BLaER1 treated with 17β-estradiol and CSF1 and Interleukin-3, amounts not matched to agents 10 nM and 100 nM (cell line): ENCODE data around the gene DPEP1.
A peak's percentile ranks its signal among the peaks of the same experiment; 100 is the strongest.

Experiments used
- H3K27ac ChIP-seq, 11 experiments: shearing (Covaris generic); formaldehyde crosslinking; 2 replicates each; pipeline ENCODE4 v1.8.1; 2022
- H3K27me3 ChIP-seq, 11 experiments: shearing (Covaris generic); formaldehyde crosslinking; 2 replicates each; pipeline ENCODE4 v1.8.1; 2022
- H3K36me3 ChIP-seq, 11 experiments: shearing (Covaris generic); formaldehyde crosslinking; 2 replicates each; pipeline ENCODE4 v1.8.1; 2022
- H3K4me1 ChIP-seq, 10 experiments: shearing (Covaris generic); formaldehyde crosslinking; 2 replicates each; pipeline ENCODE4 v1.8.1; 2022
- H3K4me2 ChIP-seq, 11 experiments: shearing (Covaris generic); formaldehyde crosslinking; 2 replicates each; pipeline ENCODE4 v1.8.1; 2022
- H3K4me3 ChIP-seq, 10 experiments: shearing (Covaris generic); formaldehyde crosslinking; 2 replicates each; pipeline ENCODE4 v1.8.1; 2022
- H3K9ac ChIP-seq, 11 experiments: shearing (Covaris generic); formaldehyde crosslinking; 2 replicates each; pipeline ENCODE4 v1.8.1; 2022
- H3K9me3 ChIP-seq, 11 experiments: shearing (Covaris generic); formaldehyde crosslinking; replicated peaks in 1 of 11; 2 replicates each; pipeline ENCODE4 v1.8.1; 2022
- H4K20me1 ChIP-seq, 11 experiments: shearing (Covaris generic); formaldehyde crosslinking; 2 replicates each; pipeline ENCODE4 v1.8.1; 2022
- Cebpa-rat ChIP-seq, 11 experiments: shearing (Covaris generic); IDR thresholded peaks; 2 replicates each; pipeline ENCODE4 v1.8.1; 2022

DPEP1 gene

GRCh38 chr16:89575247-89576152, 37.9 kb upstream of the DPEP1 start, which contains the start of gene CPNE7:
Gene CPNE7, plus strand, starts transcription at chr16:89575758. Its CDS starts 140 bp downstream, at chr16:89575898.
- Histone ChIP-seq H4K20me1 (peaks cover 0 to 10% (median 0%) of the 10 kb centered on the region in 11 experiments; a peak in 4 of 22 replicates), H3K4me2 (peak within 1 kb of the TSS; percentile 86 to 99 (median 95))
- no peak for TF ChIP-seq Cebpa-rat (IDR thresholded peaks at IDR 0.05)

GRCh38 chr16:89576153-89577054, 37.0 kb upstream of the DPEP1 start:
- Histone ChIP-seq H3K9me3 (peaks cover 0 to 14% (median 6%) of the 10 kb centered on the region in 11 experiments; a peak in 7 of 22 replicates), H3K27me3 (no peaks in the 10 kb centered on the region), H3K9ac (peak overlapping the region; percentile 70 to 89 (median 79); a peak in 21 of 22 replicates), H3K27ac (peak overlapping the region in 10 of 11 experiments; percentile 51 to 85 (median 78); a peak in 20 of 22 replicates), H3K4me3 (peak overlapping the region; percentile 67 to 78 (median 71)), H3K36me3 (peaks cover 0 to 41% (median 34%) of the 10 kb centered on the region in 11 experiments; a peak in 20 of 22 replicates), H4K20me1 (peaks cover 0 to 12% (median 0%) of the 10 kb centered on the region in 11 experiments; a peak in 7 of 22 replicates), H3K4me2 (peak overlapping the region; percentile 86 to 99 (median 95)), H3K4me1 (peaks cover 38 to 55% (median 47%) of the 10 kb centered on the region in 10 experiments)
- no peak for TF ChIP-seq Cebpa-rat (IDR thresholded peaks at IDR 0.05)

More at GRCh38 chr16:89575247-89576152, 37.9 kb upstream of the DPEP1 start, which contains the start of gene CPNE7:
- Histone ChIP-seq H3K9ac (peak within 1 kb of the TSS; percentile 72 to 89 (median 83)), H3K27me3 (no peaks in the 10 kb centered on the region), H3K27ac (peak within 1 kb of the TSS; percentile 71 to 86 (median 79)), H3K9me3 (peaks cover 0 to 10% (median 6%) of the 10 kb centered on the region in 11 experiments; a peak in 7 of 22 replicates), H3K36me3 (peaks cover 0 to 32% (median 24%) of the 10 kb centered on the region in 11 experiments; a peak in 20 of 22 replicates), H3K4me1 (peaks cover 38 to 57% (median 49%) of the 10 kb centered on the region in 10 experiments), H3K4me3 (peak within 1 kb of the TSS; percentile 67 to 78 (median 71))

GRCh38 chr16:89577055-89577759, 36.2 kb upstream of the DPEP1 start:
- TF ChIP-seq Cebpa-rat (IDR thresholded peaks at IDR 0.05): no peak
- Histone ChIP-seq H4K20me1 (peaks cover 0 to 20% (median 6%) of the 10 kb centered on the region in 11 experiments; a peak in 11 of 22 replicates), H3K4me1 (peaks cover 34 to 53% (median 45%) of the 10 kb centered on the region in 10 experiments), H3K36me3 (peaks cover 0 to 48% (median 42%) of the 10 kb centered on the region in 11 experiments; a peak in 20 of 22 replicates), H3K4me2 (peak overlapping the region; percentile 86 to 99 (median 95); a peak in 16 of 22 replicates), H3K9ac (peak overlapping the region in 1 of 11 experiments; percentile 31; a peak in 2 of 22 replicates), H3K4me3 (peak overlapping the region in 3 of 10 experiments; percentile 73 to 78 (median 73); a peak in 6 of 20 replicates), H3K27ac (no peak overlapping the region), H3K27me3 (no peaks in the 10 kb centered on the region), H3K9me3 (peaks cover 0 to 14% (median 6%) of the 10 kb centered on the region in 11 experiments; a peak in 7 of 22 replicates)

GRCh38 chr16:89579351-89579750, 34.1 kb upstream of the DPEP1 start:
- H4K20me1 ChIP-seq: peaks cover 0 to 41% (median 27%) of the 10 kb centered on the region in 11 experiments; a peak in 16 of 22 replicates
- no peak overlapping the region for H3K4me2 ChIP-seq
- TF ChIP-seq Cebpa-rat (IDR thresholded peaks at IDR 0.05): no peak
- H3K9me3 ChIP-seq: peaks cover 0 to 14% (median 6%) of the 10 kb centered on the region in 11 experiments; a peak in 7 of 22 replicates
- H3K4me1 ChIP-seq: peaks cover 16 to 46% (median 33%) of the 10 kb centered on the region in 10 experiments
- H3K36me3 ChIP-seq: peaks cover 0 to 69% (median 62%) of the 10 kb centered on the region in 11 experiments; a peak in 20 of 22 replicates
- no peak overlapping the region for H3K4me3 ChIP-seq
- no peaks in the 10 kb centered on the region for H3K27me3 ChIP-seq
- H3K27ac ChIP-seq: no peak overlapping the region
- no peak overlapping the region for H3K9ac ChIP-seq

GRCh38 chr16:89581045-89581695, 32.3 kb upstream of the DPEP1 start:
- peaks cover 0 to 14% (median 6%) of the 10 kb centered on the region in 11 experiments; a peak in 7 of 22 replicates for H3K9me3 ChIP-seq
- peaks cover 17 to 47% (median 33%) of the 10 kb centered on the region in 10 experiments for H3K4me1 ChIP-seq
- peaks cover 0 to 6% (median 0%) of the 10 kb centered on the region in 11 experiments; a peak in 3 of 22 replicates for H3K27me3 ChIP-seq
- H3K27ac ChIP-seq: no peak overlapping the region
- H3K4me3 ChIP-seq: no peak overlapping the region
- no peak overlapping the region for H3K4me2 ChIP-seq
- no peak overlapping the region; a peak in 1 of 22 replicates for H3K9ac ChIP-seq
- H4K20me1 ChIP-seq: peaks cover 0 to 54% (median 37%) of the 10 kb centered on the region in 11 experiments; a peak in 18 of 22 replicates
- TF ChIP-seq Cebpa-rat (IDR thresholded peaks at IDR 0.05): no peak
- H3K36me3 ChIP-seq: peaks cover 0 to 71% (median 64%) of the 10 kb centered on the region in 11 experiments; a peak in 20 of 22 replicates

- no peak overlapping the region for H3K4me3 ChIP-seq
- H3K9me3 ChIP-seq: peaks cover 0 to 18% (median 6%) of the 10 kb centered on the region in 11 experiments; a peak in 8 of 22 replicates
- H3K27me3 ChIP-seq: peaks cover 0 to 6% (median 0%) of the 10 kb centered on the region in 11 experiments; a peak in 3 of 22 replicates
- TF ChIP-seq Cebpa-rat (IDR thresholded peaks at IDR 0.05): no peak
- H3K27ac ChIP-seq: no peak overlapping the region; a peak in 2 of 22 replicates
- H3K4me1 ChIP-seq: peaks cover 13 to 38% (median 27%) of the 10 kb centered on the region in 10 experiments
- H4K20me1 ChIP-seq: peaks cover 0 to 58% (median 37%) of the 10 kb centered on the region in 11 experiments; a peak in 18 of 22 replicates
- H3K4me2 ChIP-seq: peak overlapping the region in 5 of 11 experiments; percentile 1 to 26 (median 5); a peak in 4 of 22 replicates
- peaks cover 0 to 76% (median 71%) of the 10 kb centered on the region in 11 experiments; a peak in 20 of 22 replicates for H3K36me3 ChIP-seq
- H3K9ac ChIP-seq: peak overlapping the region in 4 of 11 experiments; percentile 5 to 42 (median 22); a peak in 3 of 22 replicates
Measured at GRCh38 chr16:89581861-89582563, 31.4 kb upstream of the DPEP1 start.
